Calu3 (cell line): ENCODE results near the gene CHI3L1. TPM values are rescaled to one million over a fixed set of nuclear protein-coding genes. Genes with fewer than 3 reads are reported as not detected.

ENCODE experiments used
- BruUV-seq: library from RNA; stranded (reverse); fragments of 400-500 nt; replicated peaks from 2 replicates; lab custom pipeline; 2021; lab: Mats Ljungman, UMichigan
- CTCF ChIA-PET: fragments of 300-600 bp; sonication (Branson Sonifier 250); formaldehyde crosslinking; loops from one replicate; lab custom pipeline; 2022; ENCODE audit warnings: antibody characterized with exemption; lab: Charles Lee
- DNase-seq: peaks from one replicate; pipeline ENCODE4 v3.0.0; 2022
- H3K27ac Mint-ChIP-seq: one replicate; pipeline ENCODE4 v1.8.0; 2022; ENCODE audit warnings: mixed read lengths; ENCODE audit not compliant: unreplicated experiment
- H3K27me3 Mint-ChIP-seq: one replicate; pipeline ENCODE4 v1.8.0; 2022; ENCODE audit warnings: mixed read lengths; ENCODE audit not compliant: unreplicated experiment
- H3K36me3 Mint-ChIP-seq: one replicate; pipeline ENCODE4 v1.8.0; 2022; ENCODE audit warnings: mild to moderate bottlenecking, moderate library complexity, mixed read lengths; ENCODE audit not compliant: insufficient read depth, unreplicated experiment
- H3K4me1 Mint-ChIP-seq: one replicate; pipeline ENCODE4 v1.8.0; 2022; ENCODE audit warnings: mild to moderate bottlenecking, low read depth, mixed read lengths; ENCODE audit not compliant: unreplicated experiment
- H3K4me3 Mint-ChIP-seq: one replicate; pipeline ENCODE4 v1.8.0; 2022; ENCODE audit warnings: mild to moderate bottlenecking, low read depth, moderate library complexity, mixed read lengths; ENCODE audit not compliant: unreplicated experiment
- H3K9me3 Mint-ChIP-seq: one replicate; pipeline ENCODE4 v1.8.0; 2022; ENCODE audit warnings: low read depth, mixed read lengths; ENCODE audit not compliant: unreplicated experiment
- intact Hi-C: fragments of 100-400 bp; cut with micrococcal nuclease; formaldehyde crosslinking; loops from one replicate; pipeline ENCODE4 v1.10.0; 2022; ENCODE audit not compliant: unreplicated experiment
- total RNA-seq: library from RNA; stranded (reverse); gene quantifications from 2 replicates; pipeline ENCODE4 v1.2.3, GENCODE V29; 2022
- TF ChIP-seq, protein P1 (sequence below): fragments of 200-600 bp; IDR thresholded peaks from one replicate; pipeline ENCODE4 v1.8.0; 2022; ENCODE audit warnings: antibody characterized with exemption; ENCODE audit not compliant: unreplicated experiment

The CHI3L1 gene
- total RNA-seq, 1 experiment from 2014 or later, result not detected

DNA sequence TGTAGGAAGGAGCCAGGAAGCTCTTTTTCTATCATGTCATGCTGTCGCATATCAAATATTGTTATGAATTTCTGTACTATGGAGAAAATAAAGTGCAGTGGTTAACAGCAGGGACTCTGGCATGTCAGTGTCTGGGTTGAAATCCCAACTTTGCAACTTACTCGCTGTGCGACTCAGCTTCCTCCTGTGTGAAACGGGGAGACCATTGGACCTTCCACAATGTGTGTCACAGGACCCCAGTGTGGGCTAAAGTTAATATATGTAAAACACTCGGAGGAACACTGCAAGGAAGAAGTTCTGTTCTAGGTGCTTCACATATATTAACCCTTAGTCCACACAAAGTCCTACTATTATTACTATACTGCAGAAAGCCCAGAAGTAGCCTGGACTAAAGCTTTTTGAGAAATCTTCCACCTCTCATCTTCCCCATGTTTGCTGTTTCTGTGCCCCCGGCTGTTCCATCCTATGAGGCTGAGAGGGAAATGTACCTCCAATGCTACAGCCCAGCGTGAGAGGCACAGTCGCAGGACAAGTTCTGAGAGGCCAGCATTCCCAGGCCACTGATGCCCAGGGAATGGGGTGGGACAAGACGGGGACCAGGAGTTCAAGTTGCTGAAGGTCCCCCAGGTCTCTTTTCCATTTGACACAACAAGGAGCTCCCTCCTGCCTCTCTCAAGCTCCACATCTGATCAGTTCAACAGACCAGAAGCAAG is 41.0 kb upstream of the CHI3L1 start:
- Mint-ChIP-seq H3K4me1 (no peaks in the 10 kb centered on the region), H3K27ac (no peak overlapping the region), H3K27me3 (peaks cover 100% of the 10 kb centered on the region), H3K4me3 (no peak overlapping the region), H3K9me3 (no peaks in the 10 kb centered on the region), H3K36me3 (no peaks in the 10 kb centered on the region)
- CTCF ChIA-PET, result no interaction called here
- TF ChIP-seq, protein P1, sequence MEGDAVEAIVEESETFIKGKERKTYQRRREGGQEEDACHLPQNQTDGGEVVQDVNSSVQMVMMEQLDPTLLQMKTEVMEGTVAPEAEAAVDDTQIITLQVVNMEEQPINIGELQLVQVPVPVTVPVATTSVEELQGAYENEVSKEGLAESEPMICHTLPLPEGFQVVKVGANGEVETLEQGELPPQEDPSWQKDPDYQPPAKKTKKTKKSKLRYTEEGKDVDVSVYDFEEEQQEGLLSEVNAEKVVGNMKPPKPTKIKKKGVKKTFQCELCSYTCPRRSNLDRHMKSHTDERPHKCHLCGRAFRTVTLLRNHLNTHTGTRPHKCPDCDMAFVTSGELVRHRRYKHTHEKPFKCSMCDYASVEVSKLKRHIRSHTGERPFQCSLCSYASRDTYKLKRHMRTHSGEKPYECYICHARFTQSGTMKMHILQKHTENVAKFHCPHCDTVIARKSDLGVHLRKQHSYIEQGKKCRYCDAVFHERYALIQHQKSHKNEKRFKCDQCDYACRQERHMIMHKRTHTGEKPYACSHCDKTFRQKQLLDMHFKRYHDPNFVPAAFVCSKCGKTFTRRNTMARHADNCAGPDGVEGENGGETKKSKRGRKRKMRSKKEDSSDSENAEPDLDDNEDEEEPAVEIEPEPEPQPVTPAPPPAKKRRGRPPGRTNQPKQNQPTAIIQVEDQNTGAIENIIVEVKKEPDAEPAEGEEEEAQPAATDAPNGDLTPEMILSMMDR, result no peak
- no TSS peak for BruUV-seq
- intact Hi-C loops, result no loop called here
- DNase-seq, result no peak

DNA sequence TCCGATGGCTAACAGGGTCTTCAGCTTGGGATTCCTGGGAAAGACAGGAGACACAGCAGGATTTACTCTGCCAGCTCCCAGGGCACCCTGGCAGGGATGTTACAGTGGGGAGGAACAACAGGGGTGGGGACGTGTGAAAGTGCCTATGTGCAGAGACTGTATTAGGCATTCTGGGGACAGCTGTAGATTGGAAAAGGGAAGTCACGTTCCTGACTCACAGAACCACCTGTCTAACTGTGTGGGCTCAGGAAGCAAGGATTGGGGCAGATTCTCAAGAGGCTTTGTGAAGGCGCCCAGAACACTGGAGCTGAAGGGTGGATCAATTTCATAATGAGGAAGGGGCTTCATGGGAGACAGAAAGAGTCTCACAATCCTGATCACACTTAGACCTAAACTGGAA is 38.6 kb upstream of the CHI3L1 start:
- TF ChIP-seq, protein P1, result no peak

DNA sequence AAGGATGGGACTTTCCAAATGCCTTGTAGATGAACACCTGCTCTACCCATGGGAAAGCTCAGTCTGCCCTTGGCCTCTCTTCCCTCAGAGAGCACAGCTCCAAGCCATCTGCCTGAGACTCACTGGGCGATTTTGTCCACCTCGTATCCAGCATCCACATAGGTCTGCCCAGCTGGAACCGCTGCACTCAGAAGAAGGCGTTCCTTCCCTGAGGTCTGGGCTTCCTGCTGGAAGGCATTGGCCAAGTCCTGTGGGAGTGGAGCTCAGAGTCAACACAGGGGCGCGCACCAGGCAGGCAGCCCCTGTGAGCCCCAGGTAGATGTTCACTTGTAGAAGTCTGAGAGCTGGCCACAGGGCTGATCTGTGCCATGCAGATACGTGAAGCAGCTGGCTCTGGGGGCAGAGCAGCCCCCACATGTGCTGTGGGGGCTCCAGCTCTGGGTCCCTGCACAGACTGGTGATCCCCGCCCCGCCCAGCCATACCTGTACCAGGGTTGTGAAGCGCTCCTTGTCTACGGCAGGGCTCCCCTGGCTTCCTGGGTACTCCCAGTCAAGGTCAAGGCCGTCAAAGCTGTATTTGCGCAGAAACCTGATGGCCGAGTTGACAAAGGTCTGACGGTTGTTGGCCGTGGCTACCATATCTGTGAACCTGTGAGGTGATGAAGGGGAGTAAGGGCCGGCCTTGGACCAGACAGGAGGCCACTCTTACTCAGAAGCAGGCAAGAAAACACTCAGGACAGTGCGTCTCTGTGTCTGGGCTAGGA is 36.7 kb upstream of the CHI3L1 start:
- no peak for DNase-seq
- H3K9me3 Mint-ChIP-seq, result no peaks in the 10 kb centered on the region
- no peak overlapping the region for H3K4me3 Mint-ChIP-seq
- H3K27ac Mint-ChIP-seq, result no peak overlapping the region
- peaks cover 100% of the 10 kb centered on the region for H3K27me3 Mint-ChIP-seq
- no peaks in the 10 kb centered on the region for H3K36me3 Mint-ChIP-seq
- CTCF ChIA-PET, result interaction anchor here (0.6 kb wide), 1 partner anchor 44 kb away, joined by 3 read pairs; no protein-coding TSS in a partner anchor
- intact Hi-C loops, result no loop called here
- no peaks in the 10 kb centered on the region for H3K4me1 Mint-ChIP-seq
- TF ChIP-seq, protein P1, result no peak
- BruUV-seq, result no TSS peak

More for the DNA sequence above, 38.6 kb upstream of the CHI3L1 start:
- CTCF ChIA-PET, result no interaction called here
- no peaks in the 10 kb centered on the region for H3K4me1 Mint-ChIP-seq
- no peaks in the 10 kb centered on the region for H3K9me3 Mint-ChIP-seq
- peaks cover 100% of the 10 kb centered on the region for H3K27me3 Mint-ChIP-seq
- intact Hi-C loops, result no loop called here
- H3K4me3 Mint-ChIP-seq, result no peak overlapping the region
- no peak for DNase-seq
- H3K27ac Mint-ChIP-seq, result no peak overlapping the region
- BruUV-seq, result no TSS peak
- no peaks in the 10 kb centered on the region for H3K36me3 Mint-ChIP-seq

DNA sequence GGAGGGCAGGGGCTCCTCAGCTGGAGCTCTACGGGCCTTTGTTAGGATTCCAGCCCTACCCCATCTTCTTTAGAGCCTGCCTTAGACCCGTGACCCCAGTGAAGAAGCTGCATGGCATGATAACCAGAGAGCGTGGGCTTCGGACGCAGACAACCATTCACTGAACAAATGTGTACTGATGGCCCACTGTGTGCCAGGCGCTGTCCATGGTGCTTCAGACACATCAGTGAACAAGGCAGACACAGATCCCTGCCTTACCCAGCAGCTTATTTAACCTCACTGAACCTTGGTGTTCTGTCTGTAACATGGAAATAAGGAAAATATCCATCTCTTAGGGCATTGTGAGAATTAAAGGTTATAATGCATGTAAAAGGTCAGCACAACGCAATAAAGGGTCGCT is 33.4 kb upstream of the CHI3L1 start:
- no peaks in the 10 kb centered on the region for H3K9me3 Mint-ChIP-seq
- H3K27me3 Mint-ChIP-seq, result peaks cover 100% of the 10 kb centered on the region
- H3K27ac Mint-ChIP-seq, result no peak overlapping the region
- DNase-seq, result no peak
- no peaks in the 10 kb centered on the region for H3K4me1 Mint-ChIP-seq
- CTCF ChIA-PET, result interaction anchor here (0.9 kb wide), 1 partner anchor 99 kb away, joined by 4 read pairs; no protein-coding TSS in a partner anchor
- H3K36me3 Mint-ChIP-seq, result no peaks in the 10 kb centered on the region
- no TSS peak for BruUV-seq
- no peak overlapping the region for H3K4me3 Mint-ChIP-seq
- TF ChIP-seq, protein P1, result no peak
- intact Hi-C loops, result no loop called here
